ENCODE results near the gene TIRAP.

TIRAP gene

DNA sequence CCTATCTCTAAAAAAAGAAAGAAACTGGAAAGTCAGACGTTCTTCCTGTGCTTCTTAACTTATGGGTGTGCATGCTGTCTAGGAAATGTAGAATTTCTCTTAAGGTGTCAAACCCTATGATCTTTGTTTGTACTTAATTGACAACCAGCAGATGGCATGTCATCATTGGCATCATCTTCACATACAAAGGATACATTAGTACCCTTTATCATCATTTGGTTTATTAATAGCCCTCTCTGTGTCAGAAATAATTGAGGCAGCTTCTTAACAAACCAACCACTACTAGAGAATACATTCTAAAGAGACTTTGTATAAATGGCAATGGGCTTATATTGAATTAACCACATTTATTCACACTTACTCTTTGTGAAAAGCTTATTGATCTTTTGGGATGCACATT lies 28.1 kb upstream of the TIRAP start:
- TF ChIP-seq YY1 (IDR thresholded peaks at IDR 0.05; ENCODE audit: low read depth) (no peak), NFIC (IDR thresholded peaks at IDR 0.05) (no peak), EGR1 (IDR thresholded peaks at IDR 0.05) (no peak), FOXM1 (IDR thresholded peaks at IDR 0.05; ENCODE audit: borderline replicate concordance, low read depth) (no peak), CEBPB (IDR thresholded peaks at IDR 0.05) (no peak), EP300 (IDR thresholded peaks at IDR 0.05; ENCODE audit: borderline replicate concordance) (no peak), TCF12 (IDR thresholded peaks at IDR 0.05; ENCODE audit: low read depth) (no peak)
- TF ChIP-seq, protein P1, sequence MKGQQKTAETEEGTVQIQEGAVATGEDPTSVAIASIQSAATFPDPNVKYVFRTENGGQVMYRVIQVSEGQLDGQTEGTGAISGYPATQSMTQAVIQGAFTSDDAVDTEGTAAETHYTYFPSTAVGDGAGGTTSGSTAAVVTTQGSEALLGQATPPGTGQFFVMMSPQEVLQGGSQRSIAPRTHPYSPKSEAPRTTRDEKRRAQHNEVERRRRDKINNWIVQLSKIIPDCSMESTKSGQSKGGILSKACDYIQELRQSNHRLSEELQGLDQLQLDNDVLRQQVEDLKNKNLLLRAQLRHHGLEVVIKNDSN (IDR thresholded peaks at IDR 0.05), result no peak
- TF ChIP-seq, protein P2, sequence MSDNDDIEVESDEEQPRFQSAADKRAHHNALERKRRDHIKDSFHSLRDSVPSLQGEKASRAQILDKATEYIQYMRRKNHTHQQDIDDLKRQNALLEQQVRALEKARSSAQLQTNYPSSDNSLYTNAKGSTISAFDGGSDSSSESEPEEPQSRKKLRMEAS (IDR thresholded peaks at IDR 0.05), result no peak

GRCh38 chr11:126256216-126256615 lies 26.7 kb upstream of the TIRAP start:
- no peak for TF ChIP-seq RAD21 (IDR thresholded peaks at IDR 0.05; ENCODE audit: low read depth)
- TF ChIP-seq TAF1 (IDR thresholded peaks at IDR 0.05; ENCODE audit: low read depth), result no peak
- no peak for TF ChIP-seq EGR1 (IDR thresholded peaks at IDR 0.05)
- TF ChIP-seq FOXM1 (IDR thresholded peaks at IDR 0.05; ENCODE audit: borderline replicate concordance, low read depth), result no peak

DNA sequence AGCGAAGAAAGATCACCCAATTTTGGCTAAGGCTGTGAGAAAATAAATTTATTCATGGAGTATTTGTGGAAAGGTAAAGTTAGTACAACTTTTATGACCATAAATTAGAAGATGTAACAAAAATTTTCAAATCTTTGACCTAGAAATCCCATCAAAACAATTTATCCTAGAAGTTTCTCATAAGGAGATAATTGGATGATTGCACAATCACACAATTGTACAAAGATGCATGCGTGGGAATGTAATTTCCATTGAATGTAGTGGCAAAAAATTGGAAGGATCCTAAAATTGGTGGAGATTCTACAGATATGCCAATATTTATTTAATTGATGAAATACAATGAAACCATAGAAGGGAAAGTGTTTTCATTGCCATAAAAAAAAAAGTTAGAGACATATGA lies 25.7 kb upstream of the TIRAP start:
- TF ChIP-seq CEBPB (IDR thresholded peaks at IDR 0.05), result peak; percentile 55; the same call in 1 of the 2 replicates
- TF ChIP-seq YY1 (IDR thresholded peaks at IDR 0.05; ENCODE audit: low read depth), result no peak

- no peak for TF ChIP-seq CEBPB (IDR thresholded peaks at IDR 0.05)
- TF ChIP-seq, protein P1 (IDR thresholded peaks at IDR 0.05), result no peak
- TF ChIP-seq RAD21 (IDR thresholded peaks at IDR 0.05; ENCODE audit: low read depth), result no peak
- TF ChIP-seq, protein P2 (IDR thresholded peaks at IDR 0.05), result no peak
- no peak for TF ChIP-seq CREB1 (IDR thresholded peaks at IDR 0.05; ENCODE audit: low read depth)
- no peak for TF ChIP-seq NFIC (IDR thresholded peaks at IDR 0.05)
- TF ChIP-seq FOXM1 (IDR thresholded peaks at IDR 0.05; ENCODE audit: borderline replicate concordance, low read depth), result no peak
- TF ChIP-seq ZBTB7A (IDR thresholded peaks at IDR 0.05; ENCODE audit: low read depth), result no peak
- no peak for TF ChIP-seq YY1 (IDR thresholded peaks at IDR 0.05; ENCODE audit: low read depth)
- no peak for TF ChIP-seq TCF12 (IDR thresholded peaks at IDR 0.05; ENCODE audit: low read depth)
- TF ChIP-seq EGR1 (IDR thresholded peaks at IDR 0.05), result no peak
- TF ChIP-seq EP300 (IDR thresholded peaks at IDR 0.05; ENCODE audit: borderline replicate concordance), result no peak
- no peak for TF ChIP-seq TAF1 (IDR thresholded peaks at IDR 0.05; ENCODE audit: low read depth)
- TF ChIP-seq TEAD4 (IDR thresholded peaks at IDR 0.05), result no peak
- TF ChIP-seq, protein P3, sequence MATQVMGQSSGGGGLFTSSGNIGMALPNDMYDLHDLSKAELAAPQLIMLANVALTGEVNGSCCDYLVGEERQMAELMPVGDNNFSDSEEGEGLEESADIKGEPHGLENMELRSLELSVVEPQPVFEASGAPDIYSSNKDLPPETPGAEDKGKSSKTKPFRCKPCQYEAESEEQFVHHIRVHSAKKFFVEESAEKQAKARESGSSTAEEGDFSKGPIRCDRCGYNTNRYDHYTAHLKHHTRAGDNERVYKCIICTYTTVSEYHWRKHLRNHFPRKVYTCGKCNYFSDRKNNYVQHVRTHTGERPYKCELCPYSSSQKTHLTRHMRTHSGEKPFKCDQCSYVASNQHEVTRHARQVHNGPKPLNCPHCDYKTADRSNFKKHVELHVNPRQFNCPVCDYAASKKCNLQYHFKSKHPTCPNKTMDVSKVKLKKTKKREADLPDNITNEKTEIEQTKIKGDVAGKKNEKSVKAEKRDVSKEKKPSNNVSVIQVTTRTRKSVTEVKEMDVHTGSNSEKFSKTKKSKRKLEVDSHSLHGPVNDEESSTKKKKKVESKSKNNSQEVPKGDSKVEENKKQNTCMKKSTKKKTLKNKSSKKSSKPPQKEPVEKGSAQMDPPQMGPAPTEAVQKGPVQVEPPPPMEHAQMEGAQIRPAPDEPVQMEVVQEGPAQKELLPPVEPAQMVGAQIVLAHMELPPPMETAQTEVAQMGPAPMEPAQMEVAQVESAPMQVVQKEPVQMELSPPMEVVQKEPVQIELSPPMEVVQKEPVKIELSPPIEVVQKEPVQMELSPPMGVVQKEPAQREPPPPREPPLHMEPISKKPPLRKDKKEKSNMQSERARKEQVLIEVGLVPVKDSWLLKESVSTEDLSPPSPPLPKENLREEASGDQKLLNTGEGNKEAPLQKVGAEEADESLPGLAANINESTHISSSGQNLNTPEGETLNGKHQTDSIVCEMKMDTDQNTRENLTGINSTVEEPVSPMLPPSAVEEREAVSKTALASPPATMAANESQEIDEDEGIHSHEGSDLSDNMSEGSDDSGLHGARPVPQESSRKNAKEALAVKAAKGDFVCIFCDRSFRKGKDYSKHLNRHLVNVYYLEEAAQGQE (IDR thresholded peaks at IDR 0.05; ENCODE audit: low read depth), result no peak
Measured at GRCh38 chr11:126257764-126258163, 25.1 kb upstream of the TIRAP start.

GRCh38 chr11:126262216-126262615 lies 20.7 kb upstream of the TIRAP start:
- no peak for TF ChIP-seq CEBPB (IDR thresholded peaks at IDR 0.05)
- TF ChIP-seq NFIC (IDR thresholded peaks at IDR 0.05), result no peak
- no peak for TF ChIP-seq FOXM1 (IDR thresholded peaks at IDR 0.05; ENCODE audit: borderline replicate concordance, low read depth)
- TF ChIP-seq ZBTB7A (IDR thresholded peaks at IDR 0.05; ENCODE audit: low read depth), result no peak
- TF ChIP-seq EGR1 (IDR thresholded peaks at IDR 0.05), result no peak
- no peak for TF ChIP-seq EP300 (IDR thresholded peaks at IDR 0.05; ENCODE audit: borderline replicate concordance)
- TF ChIP-seq, protein P2 (IDR thresholded peaks at IDR 0.05), result no peak
- no peak for TF ChIP-seq CREB1 (IDR thresholded peaks at IDR 0.05; ENCODE audit: low read depth)
- no peak for TF ChIP-seq TCF12 (IDR thresholded peaks at IDR 0.05; ENCODE audit: low read depth)
- TF ChIP-seq, protein P3 (IDR thresholded peaks at IDR 0.05; ENCODE audit: low read depth), result no peak
- TF ChIP-seq TEAD4 (IDR thresholded peaks at IDR 0.05), result no peak
- TF ChIP-seq TAF1 (IDR thresholded peaks at IDR 0.05; ENCODE audit: low read depth), result no peak

- TF ChIP-seq EP300 (IDR thresholded peaks at IDR 0.05; ENCODE audit: borderline replicate concordance) (no peak), TCF12 (IDR thresholded peaks at IDR 0.05; ENCODE audit: low read depth) (no peak), RAD21 (IDR thresholded peaks at IDR 0.05; ENCODE audit: low read depth) (no peak), TAF1 (IDR thresholded peaks at IDR 0.05; ENCODE audit: low read depth) (no peak), NFIC (IDR thresholded peaks at IDR 0.05) (no peak), FOXM1 (IDR thresholded peaks at IDR 0.05; ENCODE audit: borderline replicate concordance, low read depth) (no peak), EGR1 (IDR thresholded peaks at IDR 0.05) (no peak), YY1 (IDR thresholded peaks at IDR 0.05; ENCODE audit: low read depth) (no peak), CEBPB (IDR thresholded peaks at IDR 0.05) (no peak), TEAD4 (IDR thresholded peaks at IDR 0.05) (no peak), ZBTB7A (IDR thresholded peaks at IDR 0.05; ENCODE audit: low read depth) (no peak), CREB1 (IDR thresholded peaks at IDR 0.05; ENCODE audit: low read depth) (no peak)
- TF ChIP-seq, protein P3 (IDR thresholded peaks at IDR 0.05; ENCODE audit: low read depth), result no peak
- TF ChIP-seq, protein P2 (IDR thresholded peaks at IDR 0.05), result no peak
- TF ChIP-seq, protein P1 (IDR thresholded peaks at IDR 0.05), result no peak
Measured at GRCh38 chr11:126263489-126263888, 19.4 kb upstream of the TIRAP start.

Measured in Ishikawa (cell line).